ENCODE measurements around the gene ACP1.

GRCh38 chr2:236993-237539, 27.7 kb upstream of the ACP1 start:
- no peak for TF ChIP-seq CTCF (IDR thresholded peaks at IDR 0.05)
- no peak for TF ChIP-seq POLR2A (IDR thresholded peaks at IDR 0.05)
